GM03348 (cell line): ENCODE data around the gene FHDC1.
"Not testable (repeated sequence)": the region's sequence is repeated elsewhere in the genome, so short reads cannot be mapped to it uniquely, and the experiment has no call there.

ENCODE experiments used
- DNase-seq: peaks from one replicate; pipeline ENCODE4 v3.0.0; 2012; ENCODE audit warnings: low spot score

FHDC1 gene, protein sequence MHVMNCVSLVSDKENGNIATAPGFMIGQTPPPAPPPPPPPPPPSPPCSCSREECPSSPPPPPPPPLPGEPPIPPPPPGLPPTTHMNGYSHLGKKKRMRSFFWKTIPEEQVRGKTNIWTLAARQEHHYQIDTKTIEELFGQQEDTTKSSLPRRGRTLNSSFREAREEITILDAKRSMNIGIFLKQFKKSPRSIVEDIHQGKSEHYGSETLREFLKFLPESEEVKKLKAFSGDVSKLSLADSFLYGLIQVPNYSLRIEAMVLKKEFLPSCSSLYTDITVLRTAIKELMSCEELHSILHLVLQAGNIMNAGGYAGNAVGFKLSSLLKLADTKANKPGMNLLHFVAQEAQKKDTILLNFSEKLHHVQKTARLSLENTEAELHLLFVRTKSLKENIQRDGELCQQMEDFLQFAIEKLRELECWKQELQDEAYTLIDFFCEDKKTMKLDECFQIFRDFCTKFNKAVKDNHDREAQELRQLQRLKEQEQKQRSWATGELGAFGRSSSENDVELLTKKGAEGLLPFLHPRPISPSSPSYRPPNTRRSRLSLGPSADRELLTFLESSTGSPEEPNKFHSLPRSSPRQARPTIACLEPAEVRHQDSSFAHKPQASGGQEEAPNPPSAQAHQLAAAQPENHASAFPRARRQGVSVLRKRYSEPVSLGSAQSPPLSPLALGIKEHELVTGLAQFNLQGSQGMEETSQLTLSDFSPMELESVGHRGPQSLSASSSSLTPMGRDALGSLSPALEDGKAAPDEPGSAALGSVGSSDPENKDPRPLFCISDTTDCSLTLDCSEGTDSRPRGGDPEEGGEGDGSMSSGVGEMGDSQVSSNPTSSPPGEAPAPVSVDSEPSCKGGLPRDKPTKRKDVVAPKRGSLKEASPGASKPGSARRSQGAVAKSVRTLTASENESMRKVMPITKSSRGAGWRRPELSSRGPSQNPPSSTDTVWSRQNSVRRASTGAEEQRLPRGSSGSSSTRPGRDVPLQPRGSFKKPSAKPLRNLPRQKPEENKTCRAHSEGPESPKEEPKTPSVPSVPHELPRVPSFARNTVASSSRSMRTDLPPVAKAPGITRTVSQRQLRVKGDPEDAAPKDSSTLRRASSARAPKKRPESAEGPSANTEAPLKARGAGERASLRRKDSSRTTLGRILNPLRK

DNA sequence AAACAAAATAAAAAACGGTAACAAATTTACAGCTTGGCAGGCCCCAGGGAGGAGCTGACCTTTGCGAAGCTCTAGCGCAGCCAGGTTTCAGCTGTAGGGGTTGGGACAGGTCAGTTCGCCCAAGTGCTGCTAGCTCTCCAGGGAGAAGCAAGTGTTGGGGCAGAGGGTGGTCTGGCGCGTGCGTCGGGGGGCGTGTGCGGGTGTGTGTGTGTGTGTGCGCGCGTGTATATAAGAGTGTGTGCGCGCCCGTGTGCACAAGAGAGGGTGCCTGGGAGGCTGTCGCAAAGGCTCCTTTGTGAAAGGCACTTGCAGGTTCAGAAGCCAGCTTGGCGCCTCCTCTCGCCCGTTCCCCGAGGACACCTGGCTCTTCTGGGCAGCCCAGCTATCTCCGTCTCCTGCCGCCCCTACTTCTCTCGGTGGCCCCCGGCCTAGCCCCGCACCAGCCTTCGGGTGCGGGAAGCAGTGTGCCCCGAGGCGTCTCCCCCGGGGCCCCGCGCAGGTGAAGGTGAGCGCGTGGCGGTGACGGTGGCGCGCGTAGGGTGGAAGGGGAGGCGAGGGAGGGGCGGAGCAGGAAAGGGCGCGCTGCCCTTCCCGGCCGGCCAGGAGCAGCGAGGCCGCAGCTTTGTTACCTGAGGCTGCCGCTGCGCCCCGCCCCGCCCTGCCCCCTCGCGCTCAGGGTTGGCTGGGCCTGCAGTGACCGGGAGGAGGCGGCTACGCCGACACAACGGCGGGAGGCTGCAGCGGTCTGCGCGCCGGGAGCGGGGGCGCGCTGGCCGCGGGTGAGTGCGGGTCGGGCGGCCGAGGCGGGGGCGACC is at the start of gene FHDC1:
TSS of gene FHDC1 (plus strand) at position 693 of the 815 bp plus-strand sequence. CDS start 6,735 bp downstream, outside the sequence.
- peak; percentile 46 for DNase-seq

DNA sequence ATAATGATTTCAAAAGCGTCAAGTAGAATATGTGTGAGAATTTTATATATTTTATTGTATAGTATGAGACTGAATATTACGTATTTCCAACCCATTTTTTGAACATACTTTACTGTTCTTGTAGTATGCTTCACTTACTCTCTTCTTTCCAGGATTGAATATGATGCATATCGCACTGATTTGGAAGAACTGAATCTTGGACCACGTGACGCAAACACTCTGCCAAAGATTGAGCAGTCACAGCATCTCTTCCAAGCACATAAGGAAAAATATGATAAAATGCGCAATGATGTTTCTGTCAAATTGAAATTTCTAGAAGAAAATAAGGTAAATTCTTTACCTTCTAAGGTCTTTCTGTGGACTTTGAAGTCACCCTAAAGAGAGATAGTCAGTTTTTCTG is 48.1 kb upstream of the FHDC1 start:
- no peak for DNase-seq

DNA sequence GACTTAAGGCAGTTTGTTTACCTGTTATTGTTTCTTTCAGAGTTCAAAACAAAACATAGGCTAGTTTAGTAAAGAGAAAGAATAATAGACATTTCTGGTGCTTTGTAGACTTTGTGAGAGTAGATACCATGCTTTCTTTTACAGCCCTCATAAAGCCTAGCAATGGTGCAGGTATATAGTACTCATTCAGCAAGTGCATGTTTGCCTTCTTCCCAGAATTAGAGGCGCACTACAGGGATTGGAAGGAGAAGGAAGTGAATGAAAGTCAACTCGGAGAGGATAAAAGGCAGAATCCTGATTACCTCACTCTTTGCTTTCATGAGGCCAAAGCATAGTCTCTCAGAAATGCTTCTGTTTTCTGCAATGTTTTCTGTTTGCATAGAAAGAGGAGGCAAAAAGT is 43.1 kb upstream of the FHDC1 start:
- no peak for DNase-seq

DNA sequence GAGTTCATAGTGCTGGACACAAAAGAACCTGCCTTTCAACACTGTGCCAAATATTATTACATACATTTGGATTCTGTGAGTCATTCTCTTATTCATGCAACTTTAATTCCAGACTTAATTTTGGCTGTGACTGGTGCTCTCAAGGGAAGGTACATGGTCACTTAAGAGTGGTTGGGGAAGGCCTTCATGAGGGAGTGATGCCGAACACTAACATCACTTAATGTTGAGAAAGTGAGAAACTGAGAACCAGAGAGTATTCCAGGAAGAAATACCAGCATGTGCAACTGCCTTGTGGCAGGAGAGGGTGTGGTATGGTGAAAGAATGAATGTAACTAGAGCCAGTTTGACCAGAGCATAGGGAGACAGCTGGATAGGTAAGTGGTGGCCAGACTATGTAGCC is 41.5 kb upstream of the FHDC1 start:
- DNase-seq = peak; percentile 36

GRCh38 chr4:152896811-152897210 is 39.3 kb upstream of the FHDC1 start:
- peak; percentile 28 for DNase-seq

DNA sequence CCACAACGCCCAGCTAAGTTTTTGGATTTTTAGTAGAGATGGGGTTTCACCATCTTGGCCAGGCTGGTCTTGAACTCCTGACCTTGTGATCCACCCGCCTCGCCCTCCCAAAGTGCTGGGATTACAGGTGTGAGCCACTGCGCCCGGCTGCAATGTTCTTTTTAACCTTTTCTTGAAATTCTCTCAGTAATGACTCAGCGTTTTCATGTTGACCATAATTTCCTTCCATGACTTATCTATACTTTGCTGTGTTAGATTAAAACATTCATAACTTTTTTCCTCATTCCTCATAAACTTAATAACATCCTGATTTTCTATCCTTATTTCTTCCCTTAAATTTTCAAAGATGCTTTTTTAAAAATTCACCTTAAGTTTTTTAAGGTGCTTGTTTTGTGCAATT is 38.0 kb upstream of the FHDC1 start:
- DNase-seq = not testable (repeated sequence)

DNA sequence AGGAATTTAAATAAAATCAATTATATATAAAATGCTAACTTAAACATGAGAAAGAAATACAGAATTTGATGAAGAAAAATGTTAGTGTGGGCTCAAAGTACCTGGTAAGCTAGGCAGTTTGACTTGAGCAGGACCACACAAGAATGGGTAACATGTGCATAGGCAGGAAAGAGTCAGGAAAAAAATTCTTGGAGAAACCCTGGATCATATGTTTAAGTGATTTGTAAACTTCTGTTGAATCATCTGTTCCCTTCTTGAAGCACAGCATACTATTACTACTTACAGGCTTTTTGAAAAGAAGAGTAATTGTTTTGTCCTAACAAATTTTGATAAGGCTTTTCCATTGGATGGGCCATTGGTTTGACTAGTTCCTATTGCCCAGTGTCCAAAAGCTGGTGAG is 37.5 kb upstream of the FHDC1 start:
- DNase-seq = no peak

DNA sequence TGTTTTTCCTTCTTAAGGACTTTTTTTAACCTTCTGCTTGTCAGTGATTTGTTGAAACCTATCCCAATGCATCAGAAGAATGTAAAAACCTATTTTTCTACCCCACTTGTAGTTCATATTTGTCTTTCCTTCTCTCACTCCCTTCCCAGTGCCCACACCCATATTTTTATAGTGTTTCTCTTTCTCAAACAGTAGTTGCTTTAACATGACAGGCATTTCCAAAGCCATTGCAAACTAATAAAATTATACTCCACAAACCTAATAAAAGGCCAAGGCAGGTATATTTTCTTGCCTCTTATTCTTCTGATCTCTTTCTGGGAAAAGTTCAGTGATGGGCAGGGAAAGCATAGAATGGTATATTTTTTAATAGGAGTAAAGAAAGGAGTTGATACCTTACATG is 35.7 kb upstream of the FHDC1 start:
- DNase-seq = no peak

GRCh38 chr4:152901205-152901604 is 34.9 kb upstream of the FHDC1 start:
- DNase-seq = no peak

DNA sequence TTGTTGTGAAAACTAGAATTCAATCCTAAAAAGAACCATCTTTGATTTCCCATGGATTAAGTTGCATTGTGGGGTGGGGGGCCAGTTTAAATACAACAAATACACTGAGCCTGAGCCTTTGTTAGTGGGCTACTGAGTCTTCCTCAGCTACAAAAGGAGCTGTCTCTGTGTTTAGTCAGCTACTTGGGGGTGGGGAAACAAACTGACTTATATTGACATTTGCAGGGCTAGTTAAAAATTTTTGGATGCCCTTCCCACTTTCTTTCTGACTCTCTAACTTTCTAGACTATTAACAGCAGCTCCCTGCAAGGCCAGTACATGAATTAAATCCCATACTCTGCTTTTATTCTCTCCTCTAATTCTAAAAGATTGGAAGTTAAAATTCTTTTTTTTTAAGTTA is 32.5 kb upstream of the FHDC1 start:
- no peak for DNase-seq

DNA sequence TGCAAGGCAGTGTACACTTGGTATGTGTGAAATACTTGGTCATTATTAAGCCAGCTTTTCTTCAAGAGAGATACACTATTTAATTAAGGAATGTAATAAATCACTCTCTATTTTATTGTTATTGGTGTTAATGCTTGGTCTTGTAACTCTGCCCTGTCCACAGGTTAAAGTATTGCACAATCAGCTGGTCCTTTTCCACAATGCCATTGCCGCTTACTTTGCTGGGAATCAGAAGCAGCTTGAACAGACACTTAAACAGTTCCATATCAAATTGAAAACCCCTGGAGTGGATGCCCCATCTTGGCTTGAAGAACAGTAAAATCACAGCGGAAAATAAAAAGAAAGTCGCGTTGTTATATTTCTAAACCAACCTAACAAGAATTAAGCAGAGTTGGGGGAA is 26.2 kb upstream of the FHDC1 start:
- no peak for DNase-seq

- DNase-seq = no peak
These were observed 25.6 kb upstream of the FHDC1 start for GRCh38 chr4:152910521-152910920.

DNA sequence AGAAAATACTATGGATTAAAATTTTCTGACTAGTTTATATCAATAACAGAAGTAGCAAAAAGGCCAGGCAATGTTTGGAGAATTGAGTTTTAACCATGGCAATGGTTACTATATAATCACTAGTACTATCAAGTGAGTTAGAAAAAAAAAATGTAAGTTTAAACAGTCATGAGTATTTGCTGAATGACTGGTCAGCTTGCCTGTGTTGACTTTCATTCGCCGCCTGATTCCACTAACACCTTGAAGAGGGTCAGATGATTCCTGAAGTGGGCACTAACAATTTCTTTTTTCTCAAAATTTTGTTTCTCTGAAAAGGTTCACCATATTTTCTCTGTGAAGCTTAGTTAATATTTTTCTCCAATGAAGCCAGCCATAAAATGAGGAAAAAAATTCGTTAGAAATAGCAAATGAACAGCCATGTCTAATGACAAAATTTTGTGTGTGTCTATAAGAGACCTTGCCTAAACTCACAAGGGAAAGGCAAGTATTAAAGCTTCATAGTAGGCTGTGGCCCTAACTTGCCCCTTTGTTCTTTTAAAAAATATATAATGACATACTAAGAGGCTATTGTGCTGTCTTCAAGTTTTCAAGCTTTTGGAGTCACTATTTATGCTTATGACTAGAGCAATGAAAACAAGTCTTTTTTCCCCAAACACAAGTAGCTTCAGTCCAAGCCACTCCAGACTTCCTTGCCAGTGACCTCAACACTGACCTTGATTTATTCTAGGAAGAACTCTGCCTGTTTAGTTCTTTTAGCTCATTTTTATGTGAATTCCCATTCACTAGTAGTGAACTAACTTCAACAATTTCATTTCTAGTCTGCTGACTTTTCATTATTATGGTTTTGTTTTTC is 18.4 kb upstream of the FHDC1 start:
- no peak for DNase-seq

DNA sequence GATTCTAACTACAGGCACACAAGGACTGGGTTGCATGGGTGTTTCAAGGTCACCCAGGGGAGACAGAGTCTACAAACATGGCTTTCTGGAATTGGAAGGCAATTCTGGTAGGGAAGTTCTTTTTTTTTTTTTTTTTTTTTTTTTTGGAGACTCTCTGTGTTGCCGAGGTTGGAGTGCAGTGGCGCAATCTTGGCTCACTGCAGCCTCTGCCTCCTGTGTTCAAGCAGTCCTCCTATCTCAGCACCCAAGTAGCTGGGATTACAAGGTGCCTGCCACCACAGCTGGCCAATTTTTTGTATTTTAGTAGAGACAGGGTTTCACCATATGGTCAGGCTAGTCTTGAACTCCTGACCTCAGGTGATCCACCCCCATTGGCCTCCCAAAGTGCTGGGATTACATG is 16.3 kb upstream of the FHDC1 start:
- DNase-seq = no peak

GRCh38 chr4:152920768-152921167 is 15.4 kb upstream of the FHDC1 start:
- DNase-seq = no peak

- DNase-seq = no peak
These were observed 14.8 kb upstream of the FHDC1 start for GRCh38 chr4:152921284-152921683.

DNA sequence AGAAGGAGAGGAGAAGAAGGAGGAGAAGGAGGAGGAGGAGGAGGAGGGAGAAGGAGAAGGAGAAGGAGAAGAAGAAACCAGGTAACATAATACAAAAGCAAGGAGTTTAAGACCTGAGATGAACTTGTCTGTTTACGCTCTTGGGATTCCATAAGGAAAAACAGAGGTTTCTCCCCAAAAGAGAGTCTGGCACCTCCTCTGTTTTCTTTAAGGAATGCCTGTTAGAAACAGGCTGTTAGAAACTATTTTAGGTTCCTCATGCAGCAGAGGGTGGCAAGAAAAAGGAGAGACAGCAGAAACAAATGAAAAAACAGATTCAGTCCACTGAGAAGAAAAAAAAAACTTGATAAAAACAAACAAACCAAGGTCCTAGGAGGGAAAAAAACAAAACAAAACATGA is 10.3 kb upstream of the FHDC1 start:
- no peak for DNase-seq

DNA sequence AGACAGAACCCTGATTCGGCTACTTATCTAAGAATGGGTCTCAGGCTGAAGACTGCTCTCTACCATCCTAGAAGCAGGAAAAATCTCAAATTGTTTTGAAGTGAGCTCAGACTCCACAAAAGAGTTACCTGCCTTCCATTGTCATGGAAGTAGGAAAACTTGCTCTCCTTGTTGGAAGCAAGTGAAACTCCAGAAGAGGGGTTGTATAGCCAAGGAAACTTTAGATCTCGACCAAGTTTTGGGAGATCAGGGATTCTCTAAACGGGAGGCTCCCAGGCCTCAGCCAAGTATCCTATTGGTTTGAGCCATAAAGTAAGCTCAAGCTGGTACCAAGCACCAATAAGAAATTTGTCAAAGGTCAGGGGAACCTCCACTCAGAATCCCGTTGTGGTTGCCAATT is 9.2 kb upstream of the FHDC1 start:
- DNase-seq = no peak

- DNase-seq = no peak
These were observed 8.4 kb upstream of the FHDC1 start for GRCh38 chr4:152927737-152928136.

- no peak for DNase-seq
These were observed 7.8 kb upstream of the FHDC1 start for GRCh38 chr4:152928286-152928685.

GRCh38 chr4:152929888-152930287 is 6.2 kb upstream of the FHDC1 start:
- DNase-seq = no peak
